GM04503 (cell line): Measurements from ENCODE around the gene KLK8.
"Not testable (repeated sequence)": the region's sequence is repeated elsewhere in the genome, so short reads cannot be mapped to it uniquely, and the experiment has no call there.

Experiments used
- DNase-seq: peaks from one replicate; pipeline ENCODE4 v3.0.0-alpha.2; 2012; ENCODE audit warnings: low read depth

Gene KLK8

DNA sequence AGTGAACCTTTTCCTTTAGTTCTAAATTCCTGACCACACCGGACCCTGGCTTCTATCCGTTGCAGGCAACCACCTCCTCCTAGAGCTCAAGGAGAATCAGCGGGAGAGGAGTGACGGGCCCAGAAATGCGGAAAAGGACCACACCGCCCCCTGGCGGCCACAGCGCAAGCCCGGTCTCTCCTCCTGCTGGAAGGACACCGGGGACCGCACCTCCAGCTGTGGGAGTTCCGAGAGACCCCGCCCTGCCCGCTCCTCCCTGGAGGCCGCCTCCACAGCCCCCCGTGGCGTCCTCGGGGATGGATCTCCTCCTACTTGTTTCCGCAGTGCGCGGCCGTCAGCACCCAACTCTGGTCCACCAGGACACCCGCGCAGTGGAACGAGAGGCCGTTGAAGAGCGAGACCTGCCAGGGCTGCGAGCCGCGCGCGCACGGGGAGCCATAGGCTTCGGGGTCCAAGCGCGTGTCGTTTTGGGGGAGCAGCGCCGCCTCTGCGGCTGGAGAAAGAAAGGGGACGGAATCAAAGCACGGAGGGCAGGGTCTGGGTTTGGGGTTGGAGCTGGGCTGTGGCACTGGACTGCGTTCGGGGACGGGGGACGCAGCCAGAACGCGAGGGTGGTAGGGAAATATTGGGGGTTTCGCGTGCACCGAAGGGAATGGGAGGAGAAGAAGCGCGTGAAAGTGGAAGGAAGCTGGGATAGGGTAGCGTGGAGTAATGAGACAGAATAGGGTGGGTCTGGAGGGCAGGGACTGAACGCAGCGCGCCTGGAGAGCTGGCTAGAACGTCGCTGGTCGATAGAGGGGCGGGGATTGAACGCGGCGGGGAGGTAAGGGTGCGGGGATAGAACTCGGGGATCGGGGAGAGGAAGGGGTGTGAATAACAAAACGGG is 15.6 kb upstream of the KLK8 start:
- no peak for DNase-seq

DNA sequence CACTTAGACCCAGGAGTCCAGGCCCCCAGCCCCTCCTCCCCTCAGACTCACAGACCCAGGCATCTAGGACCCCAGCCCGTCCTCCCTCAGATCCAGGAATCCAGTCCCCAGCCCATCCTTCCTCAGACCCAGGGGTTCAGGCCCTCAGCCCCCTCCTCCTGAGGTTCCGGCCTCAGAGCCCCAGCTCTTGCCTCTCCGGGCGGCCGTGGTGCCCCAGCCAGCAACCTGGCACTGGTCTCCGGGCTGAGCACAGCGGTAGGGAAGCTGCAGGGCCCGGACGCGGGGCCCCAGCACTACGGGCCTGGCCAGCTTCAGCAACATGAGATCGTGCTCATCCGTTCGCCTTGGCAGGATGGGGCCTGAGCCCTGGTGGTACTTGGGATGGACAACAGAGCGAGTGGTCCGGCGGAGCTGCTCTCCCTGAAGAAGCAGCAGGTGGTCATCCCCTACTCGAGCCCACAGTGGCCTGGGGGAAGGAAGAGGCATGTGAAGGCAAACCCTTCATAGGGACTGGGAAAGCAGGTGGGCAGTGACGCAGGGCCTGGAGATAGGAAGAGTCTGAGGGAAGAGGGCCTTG is 14.4 kb upstream of the KLK8 start:
- DNase-seq = no peak

- DNase-seq = no peak
Observed at GRCh38 chr19:51014242-51014641, 12.8 kb upstream of the KLK8 start.

DNA sequence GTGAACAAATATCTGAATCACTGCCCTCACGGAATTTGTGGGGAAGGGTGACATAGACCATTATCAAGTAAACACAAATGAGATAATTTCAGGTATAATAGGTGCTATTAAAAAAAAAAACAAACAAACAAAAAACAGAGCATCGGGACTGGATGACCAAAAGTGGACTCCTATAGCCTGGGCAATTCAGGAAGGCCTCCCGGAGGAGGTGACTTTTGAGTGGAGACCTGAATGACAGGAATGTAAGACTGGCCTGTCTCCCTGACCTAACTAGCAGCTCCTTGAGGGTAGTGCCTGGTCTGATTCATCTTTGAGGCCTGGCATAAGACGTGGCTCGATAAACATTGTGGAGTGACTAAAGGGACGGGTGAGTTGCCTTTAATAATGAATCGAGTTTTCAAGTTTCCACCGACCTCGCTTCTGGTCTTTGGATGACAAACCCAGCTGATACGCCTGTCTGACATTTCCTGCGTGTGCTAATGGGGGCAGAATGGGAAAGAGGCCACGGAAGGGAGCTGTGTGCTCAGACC is 11.3 kb upstream of the KLK8 start:
- no peak for DNase-seq

DNA sequence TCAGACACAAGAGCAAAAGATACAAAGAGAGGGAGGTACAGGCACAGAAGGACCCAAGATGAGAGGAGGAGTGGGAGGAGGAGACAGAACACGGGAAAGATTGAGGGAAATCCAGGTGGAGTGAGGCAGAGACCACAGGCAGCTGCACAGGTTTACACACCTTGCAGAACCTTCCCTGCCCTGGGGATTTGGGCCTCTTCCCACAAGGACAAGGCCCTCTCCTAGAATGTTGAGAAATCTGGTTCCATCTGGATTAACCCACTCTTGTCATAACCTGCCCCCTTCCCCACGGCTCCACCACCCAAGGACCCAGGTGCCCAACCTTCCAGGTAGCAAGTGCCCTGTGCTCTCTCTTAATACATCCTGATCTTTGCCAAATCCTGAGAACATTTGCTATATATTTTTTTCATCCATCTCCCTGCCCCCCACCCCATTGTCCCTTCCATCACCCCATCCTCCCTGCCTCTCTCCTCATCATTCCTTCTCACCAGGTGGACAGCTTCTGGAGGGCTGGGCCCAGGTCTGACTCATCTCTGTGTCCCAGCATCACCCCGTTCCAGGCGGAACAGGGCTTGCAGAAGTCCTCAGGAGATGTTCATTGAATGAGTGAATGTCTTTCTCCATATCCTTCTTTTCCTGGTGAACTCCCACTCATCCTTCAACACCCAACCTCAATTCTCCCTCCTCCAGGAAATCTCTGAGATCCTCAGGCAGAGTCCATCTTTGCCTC is 8.8 kb upstream of the KLK8 start:
- no peak for DNase-seq

- no peak for DNase-seq
Observed at GRCh38 chr19:51009061-51009891, 7.9 kb upstream of the KLK8 start.

- no peak for DNase-seq
Observed at GRCh38 chr19:51007488-51007887, 6.1 kb upstream of the KLK8 start.

- no peak for DNase-seq
Observed at GRCh38 chr19:51006406-51006805, 5.0 kb upstream of the KLK8 start.

GRCh38 chr19:51005248-51005647 is 3.8 kb upstream of the KLK8 start:
- no peak for DNase-seq

- no peak for DNase-seq
Observed at GRCh38 chr19:51003316-51003715, 1.9 kb upstream of the KLK8 start.

DNA sequence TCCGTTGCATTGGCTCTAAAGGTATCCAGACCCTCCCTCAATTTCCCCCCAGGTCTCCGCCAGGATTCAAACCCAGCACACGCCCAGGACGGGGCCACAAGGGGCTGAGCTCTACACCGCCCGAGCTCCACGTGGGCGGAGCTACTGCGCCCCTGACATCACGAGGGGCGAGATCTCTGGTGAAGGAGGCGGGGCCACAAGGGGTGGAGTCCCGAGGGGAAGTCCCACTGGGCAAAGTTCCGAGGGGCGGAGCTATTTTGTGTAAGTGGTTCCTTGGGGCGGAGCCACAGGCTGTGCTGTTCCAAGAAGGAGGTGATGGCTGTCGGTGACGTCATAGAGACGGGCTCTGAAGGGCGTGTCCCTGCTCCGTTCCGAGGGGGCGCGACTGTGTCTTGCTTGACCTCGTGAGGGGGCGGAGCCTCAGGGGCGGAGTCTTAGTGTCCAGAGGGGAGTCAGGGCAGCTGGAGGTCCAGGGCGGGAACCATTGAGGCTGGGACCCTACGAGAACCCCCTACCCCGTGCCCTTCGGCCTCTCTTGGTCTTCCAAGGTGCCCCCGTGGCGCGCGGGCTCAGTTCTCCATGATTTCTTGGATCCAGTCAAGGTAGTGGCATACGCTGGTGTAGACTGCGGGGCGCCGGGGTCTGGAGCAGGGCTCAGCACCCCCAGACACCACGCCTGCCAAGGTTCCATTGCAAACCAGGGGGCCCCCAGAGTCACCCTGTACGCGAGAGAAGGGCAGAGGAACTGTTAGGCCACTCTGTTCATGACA is 1.3 kb upstream of the KLK8 start:
- DNase-seq = no peak

GRCh38 chr19:51002089-51002532 is 707 bp upstream of the KLK8 start:
- DNase-seq = no peak

DNA sequence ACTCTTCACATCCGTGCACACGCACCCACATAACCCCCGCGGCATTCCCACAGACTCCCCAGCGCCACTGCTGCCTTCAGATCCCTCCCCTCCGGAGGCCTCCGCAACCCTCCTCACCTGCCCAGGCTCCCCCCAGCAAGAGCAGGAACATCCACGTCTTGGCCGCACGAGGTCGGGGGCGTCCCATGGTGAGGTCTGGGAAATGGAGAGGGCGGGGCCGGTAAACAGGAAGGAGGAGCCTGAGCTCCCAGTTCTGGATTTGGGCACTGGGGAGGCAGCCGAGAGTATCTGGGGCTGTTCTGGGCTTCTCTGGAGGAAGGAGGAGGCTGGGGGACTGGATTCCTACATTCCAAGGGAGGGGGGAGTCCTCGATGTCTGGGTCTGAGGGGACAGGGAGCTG is 423 bp downstream of the KLK8 start:
- DNase-seq = no peak

GRCh38 chr19:51000426-51000825 is 978 bp downstream of the KLK8 start:
- DNase-seq = no peak

DNA sequence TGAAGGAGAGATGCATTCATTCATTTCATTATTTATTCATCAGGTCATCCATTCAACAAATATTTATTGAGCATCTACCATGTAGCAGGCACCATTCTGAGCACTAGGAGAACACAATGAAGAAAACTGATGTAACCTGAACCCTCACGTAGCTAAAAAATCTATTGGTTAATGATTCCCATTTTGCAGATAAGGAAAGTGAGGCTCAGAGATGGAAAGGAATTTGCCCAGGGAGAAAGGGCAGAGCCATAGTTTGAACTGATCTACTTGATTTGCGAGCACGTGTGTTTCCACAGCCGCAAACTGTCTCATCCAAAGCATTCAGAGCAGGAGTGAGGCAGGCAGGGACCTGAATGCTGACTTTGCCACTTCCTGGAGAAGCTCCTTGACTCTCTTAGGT is 2.7 kb downstream of the KLK8 start:
- DNase-seq = no peak

DNA sequence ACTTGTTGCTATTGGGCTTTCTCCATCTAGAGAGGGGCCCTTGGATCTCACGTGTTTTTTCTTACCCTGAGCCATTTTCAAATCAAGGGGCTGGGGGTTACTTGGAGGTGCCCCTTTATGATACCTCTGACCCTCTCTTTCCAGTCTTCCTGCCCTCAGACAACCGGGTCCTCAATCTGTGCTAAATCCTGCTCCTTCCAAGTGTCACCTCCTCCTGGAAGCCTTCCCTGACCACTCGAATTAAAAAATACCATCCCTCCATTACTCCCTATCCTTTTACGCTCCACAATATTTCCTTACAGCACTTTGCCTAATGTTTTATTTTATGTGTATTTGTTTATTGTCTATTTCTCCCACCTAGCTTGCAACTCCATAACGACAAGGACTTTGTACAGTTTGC is 3.3 kb downstream of the KLK8 start:
- DNase-seq = no peak

DNA sequence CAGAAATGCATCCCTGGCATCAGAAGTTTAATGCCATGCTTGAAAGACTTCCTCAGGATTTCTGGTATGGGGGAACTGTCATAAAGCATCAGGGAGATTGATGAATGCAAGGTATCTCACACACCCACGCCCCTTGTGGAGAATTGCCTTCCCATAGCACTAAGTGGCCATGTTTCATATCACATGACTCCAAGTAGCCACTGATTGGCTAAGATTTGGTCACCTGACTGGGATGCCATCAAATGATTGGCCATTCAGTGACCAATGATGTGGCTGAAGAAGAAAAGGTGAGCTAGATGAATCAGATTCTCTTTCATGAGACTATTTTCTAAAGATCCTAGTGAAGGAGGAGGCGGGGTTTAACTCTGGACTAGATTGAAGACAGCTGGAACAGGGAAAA is 7.3 kb downstream of the KLK8 start:
- DNase-seq = no peak

- DNase-seq = no peak
Observed at GRCh38 chr19:50992666-50993035, 8.8 kb downstream of the KLK8 start.

DNA sequence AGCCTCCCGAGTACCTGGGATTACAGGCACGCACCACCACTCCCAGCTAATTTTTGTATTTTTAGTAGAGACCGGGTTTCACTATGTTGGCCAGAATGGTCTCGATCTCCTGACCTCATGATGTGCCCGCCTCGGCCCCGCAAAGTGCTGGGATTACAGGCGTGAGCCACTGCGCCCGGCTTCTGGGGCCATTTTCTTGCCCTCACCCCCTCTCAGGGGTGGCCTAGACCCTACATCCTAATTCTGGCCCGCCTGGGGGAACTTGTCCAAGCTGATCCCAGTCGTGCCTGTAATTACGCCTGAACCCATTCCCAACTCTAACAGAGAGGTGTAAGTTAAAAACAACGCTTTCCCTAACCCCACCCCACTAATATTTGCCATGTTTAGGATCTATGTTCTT is 17.0 kb downstream of the KLK8 start:
- DNase-seq = not testable (repeated sequence)

DNA sequence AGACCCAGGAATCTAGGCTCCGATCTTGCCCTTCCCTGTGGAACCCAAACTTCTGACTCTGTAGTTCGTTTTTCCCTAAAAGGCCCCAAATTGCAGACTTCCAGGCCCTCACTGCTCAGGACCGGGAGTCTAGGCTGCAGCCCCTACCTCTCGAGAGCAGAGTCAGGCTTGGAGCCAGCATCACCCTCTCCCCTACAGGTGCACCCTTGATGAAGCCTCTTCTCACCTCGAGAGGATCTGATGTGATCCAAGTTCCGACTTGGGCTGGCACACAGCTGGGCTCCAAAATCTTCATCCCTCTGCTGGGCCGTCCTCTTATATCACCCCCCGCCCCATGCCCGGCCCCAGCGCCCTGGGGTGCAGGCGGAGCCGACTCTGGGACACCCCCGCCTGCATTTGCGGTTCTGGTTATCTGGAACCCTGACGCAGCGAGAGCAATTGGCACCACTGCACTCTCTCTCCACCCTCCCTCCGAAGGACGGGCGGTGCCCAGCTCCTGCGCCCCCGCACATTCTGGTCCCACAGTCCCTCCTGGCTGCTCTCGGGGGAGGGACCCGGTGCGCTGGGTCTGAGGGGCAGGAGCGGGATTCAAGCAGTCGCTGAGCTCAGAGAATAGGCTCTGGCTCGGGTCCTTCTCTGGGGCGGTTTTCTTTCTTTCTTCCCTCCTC is 17.6 kb downstream of the KLK8 start, which contains the start of gene KLK7:
Gene KLK7 (minus strand): TSS at position 293 of the 668 bp plus-strand sequence. CDS start 1,518 bp downstream, outside the sequence.
- no peak for DNase-seq
